ENCODE data around the gene JARID2. TPM values are rescaled to one million over a fixed set of nuclear protein-coding genes. Genes with fewer than 3 reads are reported as not detected.

Gene JARID2
- polyA plus RNA-seq, 1 donor (not counting 4 experiments of a cell fraction or from before 2014, with no cell fraction given): 11.0 TPM

GRCh38 chr6:15508441-15508871 lies 262.6 kb downstream of the JARID2 start:
- peaks cover 22 to 42% of the 10 kb centered on the region in 2 experiments for H3K36me3 ChIP-seq (ENCODE audit: control insufficient read depth in 2 of 2, extremely low read depth in 1 of 2, insufficient read depth in 2 of 2, low read length in 2 of 2)
- dilution Hi-C loops (cut with MboI; ENCODE audit: extremely low pct_ligation_motif_present, low sequenced_read_pairs): no loop called here
- no peak for FAIRE-seq

DNA sequence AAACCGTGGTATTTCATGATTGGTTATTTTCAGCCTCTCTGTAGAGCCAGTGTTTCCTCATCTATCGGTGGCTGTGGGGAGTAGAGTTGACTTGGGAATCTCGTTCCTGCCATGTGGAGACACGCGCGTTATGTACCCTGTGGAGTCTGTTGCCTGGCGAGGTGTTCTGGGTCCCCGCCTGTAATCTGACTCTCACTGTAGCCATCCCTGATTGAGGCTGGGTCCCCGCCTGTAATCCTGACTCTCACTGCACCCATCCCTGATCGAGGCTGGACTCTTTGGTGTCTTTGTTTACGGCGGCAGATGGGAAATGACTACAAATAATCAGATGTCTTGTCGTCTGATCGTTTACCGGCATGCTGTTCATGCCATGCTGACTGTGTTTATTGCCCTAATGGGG lies 263.1 kb downstream of the JARID2 start:
- Histone ChIP-seq H3K9me1 (ENCODE audit: control insufficient read depth, extremely low read depth, insufficient read depth, low read length) (no peaks in the 10 kb centered on the region), H4K20me1 (ENCODE audit: control insufficient read depth, extremely low read depth, insufficient read depth, low read length) (peaks cover 12% of the 10 kb centered on the region), H3K9me3 (ENCODE audit: control insufficient read depth, low read depth, low read length) (no peaks in the 10 kb centered on the region), H3K27ac (ENCODE audit: control insufficient read depth, insufficient read depth, low read length) (no peak overlapping the region), H3K36me3 (ENCODE audit: control insufficient read depth in 2 of 2, extremely low read depth in 1 of 2, insufficient read depth in 2 of 2, low read length in 2 of 2) (peaks cover 25 to 42% of the 10 kb centered on the region in 2 experiments), H3K4me2 (ENCODE audit: control insufficient read depth, extremely low read depth, insufficient read depth, low read depth, low read length) (no peak overlapping the region), H3K9ac (ENCODE audit: control insufficient read depth, extremely low read depth, insufficient read depth, low read length) (no peak overlapping the region), H3K27me3 (ENCODE audit: control insufficient read depth, extremely low read depth, insufficient read depth, low read length) (no peaks in the 10 kb centered on the region), H3K79me2 (ENCODE audit: control insufficient read depth, insufficient read depth, low read length) (peaks cover 4% of the 10 kb centered on the region), H3K4me1 (ENCODE audit: control insufficient read depth, extremely low read depth, insufficient read depth, low read length) (peaks cover 13% of the 10 kb centered on the region), H3K4me3 (ENCODE audit: control insufficient read depth in 2 of 3, extremely low read depth in 1 of 3, insufficient read depth in 2 of 3, low read depth in 1 of 3, low read length in 3 of 3) (no peak overlapping the region), H2AFZ (ENCODE audit: control insufficient read depth, low read length) (no peak overlapping the region)
- TF ChIP-seq, protein P1, sequence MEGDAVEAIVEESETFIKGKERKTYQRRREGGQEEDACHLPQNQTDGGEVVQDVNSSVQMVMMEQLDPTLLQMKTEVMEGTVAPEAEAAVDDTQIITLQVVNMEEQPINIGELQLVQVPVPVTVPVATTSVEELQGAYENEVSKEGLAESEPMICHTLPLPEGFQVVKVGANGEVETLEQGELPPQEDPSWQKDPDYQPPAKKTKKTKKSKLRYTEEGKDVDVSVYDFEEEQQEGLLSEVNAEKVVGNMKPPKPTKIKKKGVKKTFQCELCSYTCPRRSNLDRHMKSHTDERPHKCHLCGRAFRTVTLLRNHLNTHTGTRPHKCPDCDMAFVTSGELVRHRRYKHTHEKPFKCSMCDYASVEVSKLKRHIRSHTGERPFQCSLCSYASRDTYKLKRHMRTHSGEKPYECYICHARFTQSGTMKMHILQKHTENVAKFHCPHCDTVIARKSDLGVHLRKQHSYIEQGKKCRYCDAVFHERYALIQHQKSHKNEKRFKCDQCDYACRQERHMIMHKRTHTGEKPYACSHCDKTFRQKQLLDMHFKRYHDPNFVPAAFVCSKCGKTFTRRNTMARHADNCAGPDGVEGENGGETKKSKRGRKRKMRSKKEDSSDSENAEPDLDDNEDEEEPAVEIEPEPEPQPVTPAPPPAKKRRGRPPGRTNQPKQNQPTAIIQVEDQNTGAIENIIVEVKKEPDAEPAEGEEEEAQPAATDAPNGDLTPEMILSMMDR (optimal IDR thresholded peaks at IDR 0.05 in 1 of 3, IDR thresholded peaks at IDR 0.05 in 1 of 3, conservative IDR thresholded peaks at IDR 0.05 in 1 of 3; ENCODE audit: extremely low read depth in 1 of 3, insufficient read depth in 2 of 3, low read length in 3 of 3): no peak
- no peak for TF ChIP-seq EZH2 (IDR thresholded peaks at IDR 0.05; ENCODE audit: low read length)
- dilution Hi-C loops (cut with MboI; ENCODE audit: extremely low pct_ligation_motif_present, low sequenced_read_pairs): no loop called here
- FAIRE-seq (no peak), DNase-seq (ENCODE audit: low read depth, low spot score) (no peak)

More at GRCh38 chr6:15508441-15508871, 262.6 kb downstream of the JARID2 start:
- Histone ChIP-seq H3K9me1 (ENCODE audit: control insufficient read depth, extremely low read depth, insufficient read depth, low read length) (no peaks in the 10 kb centered on the region), H3K27me3 (ENCODE audit: control insufficient read depth, extremely low read depth, insufficient read depth, low read length) (no peaks in the 10 kb centered on the region), H3K27ac (ENCODE audit: control insufficient read depth, insufficient read depth, low read length) (no peak overlapping the region), H4K20me1 (ENCODE audit: control insufficient read depth, extremely low read depth, insufficient read depth, low read length) (peaks cover 12% of the 10 kb centered on the region), H3K4me3 (ENCODE audit: control insufficient read depth in 2 of 3, extremely low read depth in 1 of 3, insufficient read depth in 2 of 3, low read depth in 1 of 3, low read length in 3 of 3) (no peak overlapping the region), H3K4me1 (ENCODE audit: control insufficient read depth, extremely low read depth, insufficient read depth, low read length) (peaks cover 13% of the 10 kb centered on the region), H3K9ac (ENCODE audit: control insufficient read depth, extremely low read depth, insufficient read depth, low read length) (no peak overlapping the region), H3K79me2 (ENCODE audit: control insufficient read depth, insufficient read depth, low read length) (peaks cover 4% of the 10 kb centered on the region), H2AFZ (ENCODE audit: control insufficient read depth, low read length) (no peak overlapping the region), H3K9me3 (ENCODE audit: control insufficient read depth, low read depth, low read length) (no peaks in the 10 kb centered on the region), H3K4me2 (ENCODE audit: control insufficient read depth, extremely low read depth, insufficient read depth, low read depth, low read length) (no peak overlapping the region)
- DNase-seq (ENCODE audit: low read depth, low spot score): no peak
- TF ChIP-seq, protein P1 (optimal IDR thresholded peaks at IDR 0.05 in 1 of 3, IDR thresholded peaks at IDR 0.05 in 1 of 3, conservative IDR thresholded peaks at IDR 0.05 in 1 of 3; ENCODE audit: extremely low read depth in 1 of 3, insufficient read depth in 2 of 3, low read length in 3 of 3): no peak
- no peak for TF ChIP-seq EZH2 (IDR thresholded peaks at IDR 0.05; ENCODE audit: low read length)

Data from keratinocyte (primary cell).